Prostate gland (tissue), 2 donors: ENCODE results near the gene RBPJL.

Experiments
- POLR2A ChIP-seq: fragments of 450-650 bp; IDR thresholded peaks from one replicate; pipeline ENCODE4 v1.6.1; 2016; ENCODE audit warnings: antibody characterized with exemption, mild to moderate bottlenecking
- POLR2AphosphoS5 ChIP-seq: sonication (generic); formaldehyde crosslinking; IDR thresholded peaks from one replicate; pipeline ENCODE4 v1.6.1; 2017; ENCODE audit warnings: antibody characterized with exemption
- TF ChIP-seq, protein P1 (sequence below), 4 experiments: fragments of 200-600 bp in 2 of 4; fragments of 450-650 bp in 2 of 4; sonication (generic) in 2 of 4; IDR thresholded peaks; 1 replicate in 3 of 4; 2 replicates in 1 of 4; pipeline ENCODE4 v1.5.1; 2016 to 2019; ENCODE audit warnings: antibody characterized with exemption in 4 of 4, mild to moderate bottlenecking in 2 of 4, moderate library complexity in 2 of 4

DNA sequence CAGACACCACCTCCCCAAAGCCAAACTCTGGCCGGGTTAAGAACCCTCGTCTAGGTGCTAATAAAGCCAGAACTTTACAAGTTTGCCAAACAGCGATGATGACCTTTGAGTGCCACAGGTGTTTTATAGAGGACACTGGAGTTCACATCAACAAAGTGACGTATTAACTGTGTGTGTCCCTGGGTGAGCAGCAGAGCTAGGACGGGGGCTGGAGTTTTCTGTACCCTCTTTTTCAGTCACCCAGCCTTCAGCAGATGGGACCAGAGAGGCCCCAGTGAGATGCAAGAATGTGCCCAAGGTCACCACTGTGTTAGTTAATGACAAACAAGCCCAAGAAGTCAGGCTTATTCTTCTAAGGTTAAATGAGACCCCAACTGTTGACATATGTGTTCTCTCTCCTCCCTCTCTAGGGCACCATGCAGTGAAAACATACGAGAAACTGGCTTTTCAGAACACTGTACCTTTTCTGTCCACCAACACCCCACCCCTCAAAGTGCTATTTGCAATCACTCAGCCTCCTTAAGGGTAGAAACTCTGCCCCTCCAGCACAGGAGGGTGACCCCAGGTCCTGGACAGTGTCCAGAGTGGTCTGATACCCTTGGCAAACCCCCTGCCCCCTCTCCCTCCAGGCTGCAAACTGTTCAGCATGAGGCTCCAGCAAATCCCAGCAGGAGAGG is 36.4 kb downstream of the RBPJL start:
- TF ChIP-seq, protein P1, sequence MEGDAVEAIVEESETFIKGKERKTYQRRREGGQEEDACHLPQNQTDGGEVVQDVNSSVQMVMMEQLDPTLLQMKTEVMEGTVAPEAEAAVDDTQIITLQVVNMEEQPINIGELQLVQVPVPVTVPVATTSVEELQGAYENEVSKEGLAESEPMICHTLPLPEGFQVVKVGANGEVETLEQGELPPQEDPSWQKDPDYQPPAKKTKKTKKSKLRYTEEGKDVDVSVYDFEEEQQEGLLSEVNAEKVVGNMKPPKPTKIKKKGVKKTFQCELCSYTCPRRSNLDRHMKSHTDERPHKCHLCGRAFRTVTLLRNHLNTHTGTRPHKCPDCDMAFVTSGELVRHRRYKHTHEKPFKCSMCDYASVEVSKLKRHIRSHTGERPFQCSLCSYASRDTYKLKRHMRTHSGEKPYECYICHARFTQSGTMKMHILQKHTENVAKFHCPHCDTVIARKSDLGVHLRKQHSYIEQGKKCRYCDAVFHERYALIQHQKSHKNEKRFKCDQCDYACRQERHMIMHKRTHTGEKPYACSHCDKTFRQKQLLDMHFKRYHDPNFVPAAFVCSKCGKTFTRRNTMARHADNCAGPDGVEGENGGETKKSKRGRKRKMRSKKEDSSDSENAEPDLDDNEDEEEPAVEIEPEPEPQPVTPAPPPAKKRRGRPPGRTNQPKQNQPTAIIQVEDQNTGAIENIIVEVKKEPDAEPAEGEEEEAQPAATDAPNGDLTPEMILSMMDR (IDR thresholded peaks at IDR 0.05) = no peak
- TF ChIP-seq POLR2AphosphoS5 (no peak), POLR2A (no peak)
